Activated CD8-positive, alpha-beta memory T cell treated with anti-CD3 and anti-CD28 coated beads, Interleukin-2, amount 50 U/mL, for 4 hours (primary cell): ENCODE data around the gene PIK3R3.

Experiments
- DNase-seq: peaks from one replicate; pipeline ENCODE4 v3.0.0-alpha.2; 2020

The PIK3R3 gene

GRCh38 chr1:46020010-46020409 lies 112.4 kb downstream of the PIK3R3 start:
- no peak for DNase-seq

- no peak for DNase-seq
Observed at GRCh38 chr1:46019348-46019747, 113.1 kb downstream of the PIK3R3 start.

- DNase-seq: no peak
Observed at GRCh38 chr1:46017876-46018503, 114.4 kb downstream of the PIK3R3 start.

GRCh38 chr1:46013581-46013980 lies 118.8 kb downstream of the PIK3R3 start:
- no peak for DNase-seq

- no peak for DNase-seq
Observed at GRCh38 chr1:46012236-46012635, 120.2 kb downstream of the PIK3R3 start.

GRCh38 chr1:46011121-46011695 lies 121.2 kb downstream of the PIK3R3 start:
- no peak for DNase-seq

GRCh38 chr1:46010611-46011010 lies 121.8 kb downstream of the PIK3R3 start:
- no peak for DNase-seq

GRCh38 chr1:46008585-46008984 lies 123.8 kb downstream of the PIK3R3 start:
- DNase-seq: no peak

GRCh38 chr1:46005594-46005993 lies 126.8 kb downstream of the PIK3R3 start:
- DNase-seq: no peak

- DNase-seq: no peak
Observed at GRCh38 chr1:46004492-46004891, 127.9 kb downstream of the PIK3R3 start.

GRCh38 chr1:46003315-46003714 lies 129.1 kb downstream of the PIK3R3 start:
- no peak for DNase-seq

- DNase-seq: no peak
Observed at GRCh38 chr1:46002551-46003150, 129.8 kb downstream of the PIK3R3 start.

- no peak for DNase-seq
Observed at GRCh38 chr1:46001081-46001785, 131.2 kb downstream of the PIK3R3 start.

GRCh38 chr1:45999507-45999906 lies 132.9 kb downstream of the PIK3R3 start:
- DNase-seq: no peak

GRCh38 chr1:45998020-45998617 lies 134.3 kb downstream of the PIK3R3 start:
- no peak for DNase-seq

GRCh38 chr1:45995298-45995697 lies 137.1 kb downstream of the PIK3R3 start:
- no peak for DNase-seq

- DNase-seq: no peak
Observed at GRCh38 chr1:45994423-45994822, 138.0 kb downstream of the PIK3R3 start.
